ENCODE results near the gene KAT5.
"Not testable (repeated sequence)": the region's sequence is repeated elsewhere in the genome, so short reads cannot be mapped to it uniquely, and the experiment has no call there.

The KAT5 gene

DNA sequence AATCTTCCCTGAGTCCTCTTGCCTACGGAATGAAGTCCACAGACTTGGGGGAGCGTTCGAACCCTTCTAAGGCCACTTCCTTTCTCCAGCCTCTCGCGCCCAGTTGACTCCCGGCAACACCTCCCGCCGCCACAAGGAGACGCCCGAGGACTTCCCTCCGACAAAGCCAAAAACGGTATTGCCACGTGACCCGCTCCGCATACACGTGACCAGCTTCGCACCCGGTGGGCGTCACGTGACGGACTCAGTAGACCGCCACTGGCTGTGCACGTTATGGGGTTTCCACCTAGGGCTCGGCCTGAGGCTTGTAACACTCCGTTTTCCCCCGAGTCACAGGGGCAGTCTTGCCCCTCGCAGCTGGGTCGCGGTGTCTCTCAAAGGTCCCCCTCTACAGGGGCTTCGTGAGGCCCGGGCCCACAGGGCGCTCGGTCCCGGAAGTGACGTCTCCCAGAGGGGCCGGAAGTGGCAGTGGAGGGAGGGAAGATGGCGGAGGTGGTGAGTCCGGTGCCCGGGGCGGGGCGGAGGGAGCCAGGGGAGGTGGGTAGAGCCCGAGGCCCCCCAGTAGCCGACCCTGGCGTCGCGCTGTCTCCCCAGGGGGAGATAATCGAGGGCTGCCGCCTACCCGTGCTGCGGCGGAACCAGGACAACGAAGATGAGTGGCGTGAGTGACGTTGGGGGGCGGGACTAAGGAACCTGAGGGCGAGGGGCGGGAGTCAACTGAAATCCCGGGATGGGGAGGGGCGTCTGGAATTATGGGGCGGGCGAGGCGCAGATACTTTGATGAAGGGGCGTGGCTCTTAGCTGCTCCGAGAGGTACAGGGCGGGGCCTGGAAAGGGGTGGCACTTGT, at the start of gene KAT5:
Gene KAT5, plus strand, starts transcription at position 468 of the 848 bp plus-strand sequence. Its CDS starts 16 bp downstream, at position 484.
- H3K36me3 Mint-ChIP-seq (ENCODE audit: low read depth): peaks cover 28% of the 10 kb centered on the region
- peaks cover 28% of the 10 kb centered on the region for H3K4me1 Mint-ChIP-seq (ENCODE audit: low read depth)
- peak within 1 kb of the TSS; percentile 99 for H3K27ac Mint-ChIP-seq
- H3K27me3 Mint-ChIP-seq (ENCODE audit: low read depth): no peaks in the 10 kb centered on the region
- H3K9me3 Mint-ChIP-seq: no peaks in the 10 kb centered on the region
- H3K4me3 Mint-ChIP-seq: peak within 1 kb of the TSS; percentile 96

DNA sequence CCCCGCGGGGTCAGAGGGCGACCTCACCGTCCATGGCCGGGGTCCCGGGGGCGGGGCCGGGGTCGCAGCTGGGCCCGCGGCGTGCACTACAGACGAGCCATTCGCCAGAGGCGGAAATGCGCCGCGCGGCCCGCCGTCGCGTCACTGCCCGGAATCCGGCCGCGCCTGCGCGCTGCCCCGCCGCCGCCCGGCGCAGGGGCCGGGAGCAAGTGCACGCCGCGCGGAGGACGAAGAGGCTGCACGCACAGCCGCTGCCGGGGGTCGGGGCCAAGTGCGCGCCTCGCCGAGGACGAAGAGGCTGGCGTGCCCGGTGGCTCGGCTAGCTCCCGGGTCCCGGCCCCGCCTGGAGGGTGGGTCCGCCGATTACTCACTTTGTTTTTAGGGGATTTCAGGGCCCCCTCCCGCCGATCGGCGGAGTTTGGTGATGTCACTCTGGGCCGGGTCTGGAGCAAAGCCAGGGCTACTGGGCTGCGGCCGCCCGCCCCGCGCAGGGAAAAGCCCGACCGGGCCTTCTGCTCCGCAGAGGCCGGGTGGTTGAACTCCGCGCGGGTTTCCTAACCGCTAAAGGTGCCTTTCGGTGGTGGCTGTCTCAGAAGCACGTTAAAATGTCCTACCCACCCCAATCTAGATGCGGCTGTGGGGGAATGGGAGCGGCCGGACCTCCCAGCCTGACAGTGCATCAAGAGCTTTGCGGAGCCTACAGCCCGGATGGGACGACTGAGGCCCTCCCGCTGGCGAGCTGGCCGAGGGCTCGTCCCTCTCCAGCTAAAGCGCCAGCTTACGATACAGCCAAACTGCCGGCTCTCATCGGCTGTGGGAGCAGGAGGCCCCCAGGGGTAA, 49.0 kb upstream of the KAT5 start, which contains the start of gene RELA:
Gene RELA, minus strand, starts transcription at position 118 of the 840 bp plus-strand sequence. Its CDS starts 84 bp downstream, at position 34.
- H3K36me3 Mint-ChIP-seq (ENCODE audit: low read depth): peaks cover 27% of the 10 kb centered on the region
- no peaks in the 10 kb centered on the region for H3K27me3 Mint-ChIP-seq (ENCODE audit: low read depth)
- H3K27ac Mint-ChIP-seq: peak within 1 kb of the TSS; percentile 90
- H3K4me1 Mint-ChIP-seq (ENCODE audit: low read depth): peaks cover 21% of the 10 kb centered on the region
- H3K9me3 Mint-ChIP-seq: no peaks in the 10 kb centered on the region
- peak within 1 kb of the TSS; percentile 86 for H3K4me3 Mint-ChIP-seq

DNA sequence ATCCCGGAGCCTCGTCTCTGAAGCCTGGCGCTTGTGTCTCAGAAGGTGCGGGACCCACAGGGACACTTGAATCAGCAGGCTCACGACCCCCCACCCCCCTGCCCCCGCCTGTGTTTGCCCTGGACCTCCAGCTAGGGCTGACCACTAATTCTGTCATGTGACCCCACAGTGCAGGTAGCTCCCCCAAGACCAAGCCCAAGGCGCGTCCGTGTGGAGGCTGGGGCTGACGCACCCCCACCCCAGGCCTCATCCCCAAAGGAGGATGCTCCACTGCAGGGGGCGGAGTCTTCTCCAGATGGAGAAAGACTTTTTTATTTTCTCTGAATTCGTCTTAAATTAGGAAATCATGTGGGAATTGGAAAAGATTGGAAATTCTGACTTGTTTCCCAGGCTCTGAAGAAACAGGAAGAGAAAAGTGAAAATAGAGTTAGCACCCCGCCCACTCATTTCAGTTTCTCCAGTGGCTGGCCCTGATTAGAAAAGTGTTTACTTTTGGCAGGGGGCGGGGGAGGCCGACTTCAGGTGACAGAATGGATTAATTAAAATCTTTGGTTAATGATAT, 48.3 kb upstream of the KAT5 start:
- Mint-ChIP-seq H3K9me3 (no peaks in the 10 kb centered on the region), H3K27ac (peak overlapping the region; percentile 90), H3K4me3 (peak overlapping the region; percentile 86), H3K36me3 (ENCODE audit: low read depth) (peaks cover 23% of the 10 kb centered on the region), H3K27me3 (ENCODE audit: low read depth) (no peaks in the 10 kb centered on the region), H3K4me1 (ENCODE audit: low read depth) (peaks cover 21% of the 10 kb centered on the region)

DNA sequence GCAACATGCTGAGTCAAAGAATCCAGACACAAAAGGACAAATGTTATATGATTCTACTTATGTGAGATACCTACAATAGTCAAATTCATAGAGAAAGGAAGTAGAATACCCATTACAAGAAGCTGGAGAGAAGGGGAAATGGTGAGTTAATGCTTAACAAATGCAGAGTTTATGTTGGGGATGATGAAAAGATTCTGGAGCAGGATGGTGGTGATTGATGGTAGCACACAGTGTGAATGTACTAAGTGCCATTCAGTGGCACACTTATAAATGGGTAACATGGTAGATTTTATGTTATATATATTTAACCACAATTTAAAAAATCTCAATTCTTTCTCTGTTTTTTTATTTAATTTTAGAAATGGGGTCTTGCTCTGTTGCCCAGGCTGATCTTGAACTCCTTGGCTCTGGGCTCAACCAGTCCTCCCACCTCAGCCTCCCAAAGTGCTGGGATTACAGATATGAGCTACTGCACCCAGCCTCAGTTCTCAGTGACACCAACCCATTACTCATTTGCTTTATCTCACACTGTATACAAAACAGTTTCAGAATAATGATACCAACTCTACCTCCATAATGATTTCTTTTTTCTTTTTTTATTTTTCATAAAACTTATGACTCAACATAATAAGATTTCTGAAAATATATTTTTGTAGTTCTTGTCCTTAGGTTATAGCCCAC, 39.7 kb upstream of the KAT5 start:
- Mint-ChIP-seq H3K9me3 (no peaks in the 10 kb centered on the region), H3K4me3 (no peak overlapping the region), H3K27ac (no peak overlapping the region), H3K4me1 (ENCODE audit: low read depth) (no peaks in the 10 kb centered on the region), H3K27me3 (ENCODE audit: low read depth) (no peaks in the 10 kb centered on the region), H3K36me3 (ENCODE audit: low read depth) (no peaks in the 10 kb centered on the region)

- Mint-ChIP-seq H3K9me3 (no peaks in the 10 kb centered on the region), H3K4me3 (no peak overlapping the region), H3K27ac (no peak overlapping the region), H3K36me3 (ENCODE audit: low read depth) (no peaks in the 10 kb centered on the region), H3K4me1 (ENCODE audit: low read depth) (no peaks in the 10 kb centered on the region), H3K27me3 (ENCODE audit: low read depth) (no peaks in the 10 kb centered on the region)
Observed at GRCh38 chr11:65672982-65673381, 39.1 kb upstream of the KAT5 start.

DNA sequence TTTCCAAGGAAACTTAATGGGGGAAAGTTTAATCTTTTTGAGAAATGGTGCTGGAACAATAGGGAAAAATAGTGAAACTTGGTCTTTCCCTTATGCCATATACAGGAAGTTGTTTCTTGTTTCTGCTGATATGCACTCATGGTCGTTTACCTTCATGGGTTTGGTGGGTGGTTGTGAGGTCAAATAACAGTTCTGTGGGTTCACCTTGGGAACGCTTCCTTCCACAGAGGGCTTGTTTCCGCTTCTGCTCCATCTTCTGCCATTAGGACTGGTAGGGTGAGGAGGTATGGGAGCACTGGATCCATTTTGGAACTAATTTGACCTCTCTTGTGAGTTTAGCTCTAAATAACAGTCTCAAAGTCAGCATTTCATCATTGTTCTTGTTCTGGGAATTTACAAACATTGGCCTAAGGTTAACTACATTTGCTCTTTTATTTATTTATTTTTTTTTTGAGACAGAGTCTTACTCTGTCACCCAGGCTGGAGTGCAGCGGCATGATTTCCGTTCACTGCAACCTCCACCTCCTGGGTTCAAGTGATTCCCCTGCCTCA, 31.8 kb upstream of the KAT5 start:
- no peaks in the 10 kb centered on the region for H3K36me3 Mint-ChIP-seq (ENCODE audit: low read depth)
- H3K9me3 Mint-ChIP-seq: no peaks in the 10 kb centered on the region
- H3K27ac Mint-ChIP-seq: no peak overlapping the region

DNA sequence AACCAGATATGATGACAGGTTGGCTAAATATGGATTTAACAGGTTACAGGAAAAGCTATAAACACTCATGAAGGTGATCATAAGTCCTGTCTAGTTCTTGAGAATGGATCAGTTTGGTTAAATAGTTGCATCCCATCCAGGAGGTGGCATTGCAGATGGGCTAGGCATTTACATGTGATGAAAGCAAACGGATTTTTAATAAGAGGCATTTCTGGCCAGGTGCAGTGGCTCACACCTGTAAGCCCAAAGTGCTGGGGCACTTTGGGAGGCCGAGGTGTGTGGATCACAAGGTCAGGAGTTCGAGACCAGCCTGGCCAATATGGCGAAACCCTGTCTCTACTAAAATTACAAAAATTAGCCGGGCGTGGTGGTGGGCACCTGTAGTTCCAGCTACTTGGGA, 28.6 kb upstream of the KAT5 start:
- H3K9me3 Mint-ChIP-seq; H3K27ac Mint-ChIP-seq; H3K36me3 Mint-ChIP-seq (ENCODE audit: low read depth); H3K4me3 Mint-ChIP-seq; H3K4me1 Mint-ChIP-seq (ENCODE audit: low read depth): not testable (repeated sequence)
- peaks cover 20% of the 10 kb centered on the region for H3K27me3 Mint-ChIP-seq (ENCODE audit: low read depth)

More for the DNA sequence above, 31.8 kb upstream of the KAT5 start:
- H3K4me3 Mint-ChIP-seq: no peak overlapping the region
- H3K27me3 Mint-ChIP-seq (ENCODE audit: low read depth): peaks cover 20% of the 10 kb centered on the region
- peaks cover 2% of the 10 kb centered on the region for H3K4me1 Mint-ChIP-seq (ENCODE audit: low read depth)

DNA sequence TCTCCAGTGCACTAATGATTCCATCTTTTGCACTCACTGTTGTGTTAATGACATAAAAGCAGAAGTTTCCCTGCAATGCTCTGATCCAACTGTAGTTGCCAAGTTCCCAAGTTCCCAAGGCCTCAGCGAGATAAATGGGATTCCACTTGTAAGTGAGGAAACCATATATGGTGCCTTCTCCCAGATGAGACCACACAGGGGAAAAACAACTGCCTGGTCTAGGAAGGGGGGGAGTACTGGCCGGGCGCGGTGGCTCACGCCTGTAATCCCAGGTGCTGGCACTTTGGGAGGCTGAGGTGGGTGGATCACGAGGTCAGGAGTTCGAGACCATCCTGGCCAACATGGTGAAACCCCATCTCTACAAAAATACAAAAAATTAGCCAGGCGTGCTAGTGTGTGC, 26.1 kb upstream of the KAT5 start:
- no peaks in the 10 kb centered on the region for H3K36me3 Mint-ChIP-seq (ENCODE audit: low read depth)
- H3K27ac Mint-ChIP-seq: no peak overlapping the region
- H3K27me3 Mint-ChIP-seq (ENCODE audit: low read depth): peaks cover 23% of the 10 kb centered on the region
- H3K9me3 Mint-ChIP-seq: no peaks in the 10 kb centered on the region
- H3K4me1 Mint-ChIP-seq (ENCODE audit: low read depth): no peaks in the 10 kb centered on the region
- H3K4me3 Mint-ChIP-seq: no peak overlapping the region

- H3K27me3 Mint-ChIP-seq (ENCODE audit: low read depth): peaks cover 11% of the 10 kb centered on the region
- H3K36me3 Mint-ChIP-seq (ENCODE audit: low read depth); H3K9me3 Mint-ChIP-seq; H3K4me3 Mint-ChIP-seq; H3K4me1 Mint-ChIP-seq (ENCODE audit: low read depth); H3K27ac Mint-ChIP-seq: not testable (repeated sequence)
Observed at GRCh38 chr11:65691847-65692246, 20.2 kb upstream of the KAT5 start.

GRCh38 chr11:65692367-65692766, 19.7 kb upstream of the KAT5 start:
- H3K4me1 Mint-ChIP-seq (ENCODE audit: low read depth): no peaks in the 10 kb centered on the region
- no peaks in the 10 kb centered on the region for H3K9me3 Mint-ChIP-seq
- no peaks in the 10 kb centered on the region for H3K36me3 Mint-ChIP-seq (ENCODE audit: low read depth)
- H3K27ac Mint-ChIP-seq: no peak overlapping the region
- H3K27me3 Mint-ChIP-seq (ENCODE audit: low read depth): peaks cover 11% of the 10 kb centered on the region
- H3K4me3 Mint-ChIP-seq: no peak overlapping the region

DNA sequence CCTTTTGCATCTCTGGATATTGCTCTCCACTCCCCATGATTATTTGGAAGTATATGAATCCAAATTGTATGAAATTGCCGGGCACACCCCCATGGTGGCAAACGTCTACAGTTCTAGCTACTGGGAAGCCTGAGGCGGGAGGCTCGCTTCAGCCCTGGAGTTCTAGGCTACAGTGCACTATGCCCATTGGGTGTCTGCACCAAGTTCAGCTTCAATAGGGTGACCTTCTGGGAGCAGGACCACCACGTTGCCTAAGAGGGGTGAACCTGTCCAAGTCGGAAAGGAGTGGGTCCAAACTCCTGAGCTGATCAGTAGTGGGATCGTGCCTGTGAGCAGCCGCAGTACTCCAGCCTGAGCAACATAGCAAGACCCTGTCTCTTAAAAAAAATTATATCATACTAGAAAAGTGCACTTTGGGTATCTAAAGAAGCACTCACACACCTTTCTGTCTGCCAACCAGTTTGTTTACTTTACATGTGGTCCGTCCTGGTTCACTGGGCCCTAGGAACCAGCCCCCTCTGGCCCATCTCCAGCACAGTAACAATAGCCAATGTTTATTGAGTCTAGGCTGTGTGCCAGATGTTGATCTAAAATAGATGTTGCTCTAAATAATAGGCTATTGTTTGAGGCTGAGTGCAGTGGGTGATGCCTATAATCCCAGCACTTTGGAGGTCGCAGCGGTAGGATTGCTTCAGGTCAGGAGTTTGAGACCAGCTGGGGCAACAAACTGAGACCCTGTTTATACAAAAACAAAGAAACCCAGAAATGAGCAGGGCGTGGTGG, 16.4 kb upstream of the KAT5 start:
- Mint-ChIP-seq H3K9me3 (no peaks in the 10 kb centered on the region), H3K36me3 (ENCODE audit: low read depth) (no peaks in the 10 kb centered on the region), H3K4me1 (ENCODE audit: low read depth) (no peaks in the 10 kb centered on the region), H3K4me3 (no peak overlapping the region), H3K27me3 (ENCODE audit: low read depth) (peaks cover 24% of the 10 kb centered on the region), H3K27ac (no peak overlapping the region)

GRCh38 chr11:65696802-65697552, 15.1 kb upstream of the KAT5 start:
- Mint-ChIP-seq H3K9me3 (no peaks in the 10 kb centered on the region), H3K27me3 (ENCODE audit: low read depth) (peaks cover 32% of the 10 kb centered on the region), H3K27ac (no peak overlapping the region), H3K4me1 (ENCODE audit: low read depth) (no peaks in the 10 kb centered on the region), H3K36me3 (ENCODE audit: low read depth) (no peaks in the 10 kb centered on the region), H3K4me3 (no peak overlapping the region)

DNA sequence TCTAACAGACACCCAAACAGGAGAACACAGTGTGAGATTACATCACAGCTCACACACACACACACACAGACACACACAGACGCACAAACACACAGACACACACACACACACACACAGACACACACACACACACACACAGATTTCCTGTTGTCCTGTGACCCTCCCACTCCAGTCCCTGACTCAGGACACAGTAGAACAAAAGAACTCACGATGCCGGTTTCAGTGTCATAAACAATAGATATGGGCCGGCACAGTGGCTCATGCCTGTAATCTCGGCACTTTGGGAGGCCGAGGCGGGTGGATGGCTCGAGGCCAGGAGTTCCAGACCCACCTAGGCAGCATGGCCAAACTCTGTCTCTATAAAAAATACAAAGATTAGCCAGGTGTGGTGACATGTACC, 13.8 kb upstream of the KAT5 start:
- no peak overlapping the region for H3K27ac Mint-ChIP-seq
- H3K36me3 Mint-ChIP-seq (ENCODE audit: low read depth): no peaks in the 10 kb centered on the region

More for the DNA sequence above, 13.8 kb upstream of the KAT5 start:
- no peaks in the 10 kb centered on the region for H3K4me1 Mint-ChIP-seq (ENCODE audit: low read depth)
- H3K9me3 Mint-ChIP-seq: no peaks in the 10 kb centered on the region
- peaks cover 33% of the 10 kb centered on the region for H3K27me3 Mint-ChIP-seq (ENCODE audit: low read depth)
- no peak overlapping the region for H3K4me3 Mint-ChIP-seq

Data from T-helper 1 cell treated with Interleukin-12 subunit alpha and Interleukin-12 subunit beta and Interleukin-4 antibody, amounts not matched to agents 30 μg/mL and 1 μg/mL, for 36 hours (primary cell).